Activated gamma-delta T cell (primary cell): Measurements from ENCODE around the gene DCLRE1A.

Source experiments
- DNase-seq: peaks from one replicate; lab custom pipeline; 2025; lab: John Stamatoyannopoulos, UW
- total RNA-seq, 2 donors: gene quantifications; one replicate each; lab custom pipeline; 2026; lab: John Stamatoyannopoulos, UW

DCLRE1A gene
- 28.5 to 38.6 reads per million in 2 donors for total RNA-seq

- peak; percentile 36 for DNase-seq
Measured at GRCh38 chr10:113854013-113854760, at the start of gene DCLRE1A, which contains the start of gene NHLRC2. DCLRE1A (minus strand) TSS chr10:113854082; CDS start chr10:113853182, 900 bp downstream. NHLRC2 (plus strand) TSS chr10:113854661; CDS start chr10:113854873, 212 bp downstream.

DNA sequence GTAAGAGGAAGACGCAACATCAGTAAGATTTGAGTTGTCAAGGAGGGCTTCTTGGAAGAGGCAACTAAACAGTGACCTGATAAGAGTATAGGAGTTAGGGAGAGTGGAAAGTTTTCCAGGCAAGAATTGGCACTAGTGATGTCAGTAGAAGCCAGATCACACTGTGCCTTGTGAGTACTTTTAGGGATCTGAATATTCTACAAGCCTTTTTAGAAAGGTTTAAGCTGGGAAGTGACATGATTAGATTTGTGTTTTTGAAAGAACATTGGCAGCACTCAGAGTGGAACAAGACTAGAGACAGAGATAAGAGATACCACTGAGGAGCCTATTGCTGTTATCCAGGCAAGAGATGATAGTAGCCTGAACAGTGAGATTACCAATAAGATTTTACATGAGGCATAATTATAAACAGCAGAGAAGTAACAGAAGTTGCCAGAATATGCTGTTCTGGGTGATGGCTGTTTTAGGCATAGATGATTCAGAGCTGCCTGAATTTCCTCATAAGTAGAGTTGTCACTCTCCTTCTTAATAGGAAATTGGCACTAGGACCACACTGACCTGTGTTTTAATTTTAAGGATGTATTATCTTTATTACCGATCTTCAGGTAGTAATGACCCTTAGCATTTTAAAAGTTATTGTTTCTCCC, 46.2 kb upstream of the DCLRE1A start:
- no peak for DNase-seq

- no peak for DNase-seq
Measured at GRCh38 chr10:113897693-113898618, 44.1 kb upstream of the DCLRE1A start.

- no peak for DNase-seq
Measured at GRCh38 chr10:113895018-113895417, 41.1 kb upstream of the DCLRE1A start.

GRCh38 chr10:113894581-113894980, 40.7 kb upstream of the DCLRE1A start:
- DNase-seq: no peak

- DNase-seq: no peak
Measured at GRCh38 chr10:113893570-113893969, 39.7 kb upstream of the DCLRE1A start.

- DNase-seq: no peak
Measured at GRCh38 chr10:113891476-113891875, 37.6 kb upstream of the DCLRE1A start.

DNA sequence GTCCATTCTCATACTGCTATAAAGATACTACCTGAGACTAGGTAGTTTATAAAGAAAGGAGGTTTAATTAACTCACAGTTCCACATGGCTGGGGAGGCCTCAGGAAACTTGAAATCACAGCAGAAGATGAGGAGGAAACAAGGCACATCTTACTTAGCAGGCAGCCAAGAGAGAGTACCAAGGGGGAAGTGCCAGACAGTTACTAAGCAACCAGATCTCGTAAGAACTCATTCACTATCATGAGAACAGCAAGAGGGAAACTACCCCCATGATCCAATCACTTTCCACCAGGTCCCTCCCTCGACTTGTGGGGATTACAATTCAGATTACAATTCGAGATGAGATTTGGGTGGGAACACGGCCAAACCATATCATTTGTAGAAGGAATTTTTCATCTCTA, 36.9 kb upstream of the DCLRE1A start:
- no peak for DNase-seq

GRCh38 chr10:113889911-113890310, 36.0 kb upstream of the DCLRE1A start:
- no peak for DNase-seq

DNA sequence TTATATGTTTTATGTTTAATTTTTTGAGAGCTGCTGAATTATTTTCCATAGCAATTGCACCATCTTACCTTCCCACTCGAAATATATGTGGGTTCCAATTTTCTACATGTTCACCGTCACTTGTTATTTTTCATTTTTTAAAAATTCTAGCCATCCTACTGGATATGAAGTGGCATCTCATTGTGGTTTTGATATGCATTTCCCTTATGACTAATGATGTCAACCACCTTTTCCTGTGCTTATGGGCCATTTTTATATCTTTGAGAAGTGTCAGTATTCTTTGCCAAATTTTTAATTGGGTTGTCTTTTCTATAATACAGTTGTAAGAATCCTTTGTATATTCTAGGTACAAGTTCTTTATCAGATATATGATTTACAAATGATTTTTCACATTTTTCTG, 28.4 kb upstream of the DCLRE1A start:
- DNase-seq: no peak

DNA sequence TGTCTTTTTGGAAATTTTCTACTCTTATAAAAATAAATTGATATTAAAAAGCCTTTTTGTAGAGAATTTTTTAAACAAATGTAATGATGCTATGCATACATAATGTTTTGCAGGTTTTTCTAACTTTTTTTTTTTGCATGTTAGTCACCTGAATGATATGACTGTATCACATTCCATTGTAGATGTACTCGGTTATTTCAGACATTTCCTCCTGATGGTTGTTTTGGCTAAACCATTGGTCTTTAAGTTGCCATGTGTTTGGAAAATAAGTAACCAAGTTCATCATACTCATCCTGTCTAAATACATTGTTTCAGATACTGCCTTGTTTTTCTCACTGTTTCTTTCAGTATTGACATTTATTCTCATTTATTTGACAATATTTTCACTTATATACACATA, 26.4 kb upstream of the DCLRE1A start:
- DNase-seq: no peak

DNA sequence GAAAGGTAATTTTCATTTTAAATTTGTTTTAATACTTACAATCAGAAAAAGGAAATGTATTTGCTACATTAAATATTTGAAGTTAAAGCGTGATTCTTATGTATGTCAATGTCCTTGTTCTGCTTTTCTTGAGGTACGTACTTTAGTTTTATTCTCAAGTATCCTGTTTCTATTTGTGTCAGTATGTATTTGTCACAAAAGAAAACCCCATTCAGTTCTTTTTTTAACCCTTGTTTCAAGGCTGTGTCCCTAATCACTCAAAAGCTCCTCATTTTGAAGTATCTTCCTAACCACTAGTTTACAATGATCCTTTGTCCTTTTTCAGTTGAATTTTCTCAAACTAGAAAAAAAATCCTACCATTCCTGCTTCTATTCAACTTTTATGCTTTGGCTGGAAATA, 25.8 kb upstream of the DCLRE1A start:
- DNase-seq: no peak

GRCh38 chr10:113876461-113876860, 22.6 kb upstream of the DCLRE1A start:
- DNase-seq: no peak

- no peak for DNase-seq
Measured at GRCh38 chr10:113875212-113875611, 21.3 kb upstream of the DCLRE1A start.

DNA sequence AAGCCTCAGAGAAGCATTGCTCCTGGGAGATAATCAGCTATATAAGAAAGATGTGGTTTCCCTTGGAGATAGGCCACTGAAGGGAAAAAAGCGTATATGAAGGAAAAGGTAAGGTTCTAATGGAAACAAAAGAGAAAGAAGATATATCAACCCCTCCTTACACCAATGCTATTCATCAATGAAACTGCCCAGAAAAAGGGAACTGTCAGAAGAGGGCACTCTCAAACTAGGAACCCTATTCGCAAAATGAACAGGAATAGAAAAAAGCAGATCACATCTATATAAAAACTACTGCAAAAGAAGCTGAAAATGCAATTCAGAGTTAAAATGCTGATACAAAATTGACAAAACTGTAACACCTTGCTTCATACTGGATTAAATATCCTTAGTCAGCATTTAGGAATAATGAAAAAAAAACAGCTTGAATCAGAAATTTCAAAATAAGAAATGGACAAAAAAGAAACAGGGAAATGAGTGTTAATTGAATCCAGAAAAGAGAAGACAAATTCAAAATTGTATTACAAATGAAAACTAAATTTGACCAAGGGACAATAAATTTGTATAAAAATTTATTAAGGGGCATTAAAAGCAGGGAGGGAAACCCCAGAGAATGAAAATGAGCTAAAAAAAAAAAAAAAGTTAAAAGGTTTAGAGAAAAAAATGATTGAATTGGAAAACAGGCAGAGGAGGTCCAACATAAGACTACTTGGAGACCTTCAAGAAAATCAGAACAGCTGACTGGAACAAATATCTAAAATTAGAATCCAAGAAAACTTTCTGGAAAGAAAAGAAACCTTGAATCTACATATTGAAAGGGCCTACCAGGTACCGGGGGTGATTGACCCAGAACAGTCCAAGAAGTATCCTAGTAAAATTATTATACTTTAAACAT, 18.5 kb upstream of the DCLRE1A start:
- DNase-seq: no peak

DNA sequence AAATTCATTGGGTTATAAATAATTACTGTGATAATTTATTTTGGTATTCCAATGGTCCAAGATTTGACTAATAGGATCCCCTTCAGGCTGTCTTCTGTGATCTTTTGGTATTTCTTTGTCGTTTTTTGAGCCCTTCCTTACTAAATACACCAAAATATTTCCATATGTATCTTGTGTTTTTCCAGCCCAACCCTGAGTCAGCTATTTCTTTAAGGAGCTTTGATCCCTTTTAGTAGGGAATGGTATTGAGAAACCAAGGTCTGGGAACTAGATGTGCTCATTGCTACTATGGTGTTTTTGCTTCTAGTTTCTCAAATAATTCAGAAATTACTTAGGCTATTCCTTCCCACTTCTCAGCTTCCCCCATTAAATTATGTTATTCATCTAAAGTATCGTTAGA, 15.9 kb upstream of the DCLRE1A start:
- DNase-seq: no peak

GRCh38 chr10:113867904-113868303, 14.0 kb upstream of the DCLRE1A start:
- no peak for DNase-seq

DNA sequence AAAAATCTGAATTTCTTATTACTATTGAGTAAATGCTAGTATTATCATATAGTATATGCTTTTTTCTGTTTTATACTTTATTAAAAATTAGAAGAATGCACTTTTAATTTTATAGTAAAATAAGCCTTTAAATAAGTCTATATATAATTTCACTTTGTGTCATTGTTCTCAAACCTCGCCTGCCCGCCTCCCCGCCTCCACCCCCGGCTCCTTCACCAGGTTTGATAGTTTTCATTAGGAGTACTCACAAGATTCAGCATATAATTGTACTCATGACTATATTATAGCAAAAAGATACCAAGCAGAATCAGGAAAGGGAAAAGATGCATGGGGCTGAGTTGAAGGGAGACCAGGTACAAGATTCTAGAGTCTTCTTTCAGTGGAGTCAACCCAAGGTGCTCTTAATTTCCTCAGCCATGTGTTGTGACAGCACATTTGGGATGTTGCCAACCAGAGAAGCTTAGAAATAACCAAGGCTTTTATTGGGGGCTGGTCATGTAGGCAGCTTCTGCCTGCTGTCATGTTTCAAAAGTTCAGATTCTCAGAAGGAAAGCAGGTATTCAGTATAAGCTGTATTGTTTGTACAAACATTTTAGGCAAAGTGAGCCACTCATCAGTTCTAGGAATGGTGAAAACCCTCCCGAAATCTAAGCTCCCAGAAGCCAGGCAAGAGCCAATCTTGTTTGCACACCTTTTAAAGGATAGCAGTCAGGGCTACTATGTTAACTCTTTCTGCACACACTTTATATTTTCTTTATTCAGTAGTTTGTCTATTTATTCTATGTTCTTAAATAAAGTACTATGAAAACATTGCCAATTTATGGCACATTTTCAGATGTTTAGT, 12.9 kb upstream of the DCLRE1A start:
- DNase-seq: no peak

- no peak for DNase-seq
Measured at GRCh38 chr10:113865901-113866300, 12.0 kb upstream of the DCLRE1A start.

- no peak for DNase-seq
Measured at GRCh38 chr10:113859261-113859660, 5.4 kb upstream of the DCLRE1A start.
